Endothelial cell of umbilical vein (primary cell): ENCODE data around the gene DAP. TPM values are rescaled to one million over a fixed set of nuclear protein-coding genes. Genes with fewer than 3 reads are reported as not detected.

Experiments used
- BruUV-seq: library from RNA; stranded (reverse); fragments of 400-500 nt; replicated peaks from 2 replicates; lab custom pipeline; 2021; lab: Mats Ljungman, UMichigan
- CTCF ChIA-PET: fragments of 300-600, 350-600 bp; sonication (Branson Sonifier 250); formaldehyde crosslinking; loops from one replicate; lab custom pipeline; 2021; ENCODE audit warnings: antibody characterized with exemption, inconsistent platforms; lab: Charles Lee
- POLR2A ChIA-PET: fragments of 300-600, 350-600 bp; sonication (Branson Sonifier 250); formaldehyde crosslinking; loops from one replicate; lab custom pipeline; 2021; ENCODE audit warnings: antibody characterized with exemption, inconsistent platforms; lab: Charles Lee
- DNase-seq: peaks from one replicate; pipeline ENCODE4 v3.0.0-alpha.2; 2011; ENCODE audit warnings: low read depth, low spot score
- FAIRE-seq: peaks from 2 replicates; lab custom pipeline; 2011; peaks lifted over from hg19 to GRCh38; lab: Jason Lieb, UNC
- H2AFZ ChIP-seq: 2 replicates; pipeline ENCODE4 v1.6.0; 2012; ENCODE audit warnings: low read depth, low read length, control low read depth, inconsistent platforms
- H3K27ac ChIP-seq: 2 replicates; pipeline ENCODE4 v1.5.1; 2011; ENCODE audit warnings: low read depth, mild to moderate bottlenecking, control low read depth, low read length, moderate library complexity; ENCODE audit not compliant: insufficient read depth
- H3K27me3 ChIP-seq, 2 experiments: 2 replicates each; pipeline versions ENCODE4 v1.6.0 to v1.6.1; 2011; ENCODE audit warnings: low read length in 2 of 2, mixed read lengths in 1 of 2; ENCODE audit not compliant: control insufficient read depth in 2 of 2, insufficient read depth in 2 of 2
- H3K36me3 ChIP-seq, 2 experiments: 2 replicates in 1 of 2; 3 replicates in 1 of 2; pipeline ENCODE4 v1.5.1; 2011; ENCODE audit warnings: low read length in 2 of 2, mild to moderate bottlenecking in 1 of 2, moderate library complexity in 1 of 2; ENCODE audit not compliant: control insufficient read depth in 2 of 2, insufficient read depth in 2 of 2; ENCODE audit errors: extremely low read depth in 1 of 2
- H3K4me1 ChIP-seq: 3 replicates; pipeline ENCODE4 v1.5.1; 2011; ENCODE audit warnings: mild to moderate bottlenecking, low read length; ENCODE audit not compliant: control insufficient read depth, insufficient read depth; ENCODE audit errors: extremely low read depth
- H3K4me2 ChIP-seq: 2 replicates; pipeline ENCODE4 v1.6.1; 2011; ENCODE audit warnings: low read length, control low read depth, mixed read lengths; ENCODE audit not compliant: insufficient read depth
- H3K4me3 ChIP-seq, 3 experiments: fragments of 200-600 bp in 1 of 3; sonication (generic), shearing (Covaris generic) in 1 of 3; replicated peaks in 1 of 3; 2 replicates each; pipeline ENCODE4 v1.5.1; 2011 to 2016; ENCODE audit warnings: control low read depth in 3 of 3, low read length in 3 of 3, mild to moderate bottlenecking in 2 of 3, inconsistent platforms in 1 of 3, low read depth in 1 of 3, moderate library complexity in 1 of 3; ENCODE audit not compliant: insufficient read depth in 1 of 3
- H3K79me2 ChIP-seq: 2 replicates; pipeline ENCODE4 v1.6.0; 2012; ENCODE audit warnings: low read length, inconsistent platforms; ENCODE audit not compliant: control insufficient read depth, insufficient read depth
- H3K9ac ChIP-seq: replicated peaks from 2 replicates; pipeline ENCODE3; 2011; ENCODE audit warnings: low read length, control low read depth; ENCODE audit not compliant: insufficient read depth; ENCODE audit errors: extremely low read depth
- H3K9me1 ChIP-seq: replicated peaks from 3 replicates; pipeline ENCODE4 v1.6.0; 2011; ENCODE audit warnings: mild to moderate bottlenecking, low read length; ENCODE audit not compliant: control insufficient read depth, insufficient read depth; ENCODE audit errors: extremely low read depth
- H3K9me3 ChIP-seq: replicated peaks from 2 replicates; pipeline ENCODE4 v1.5.1; 2012; ENCODE audit warnings: low read length, inconsistent platforms; ENCODE audit not compliant: control insufficient read depth, insufficient read depth
- H4K20me1 ChIP-seq: replicated peaks from 2 replicates; pipeline ENCODE3; 2011; ENCODE audit warnings: mild to moderate bottlenecking, low read length; ENCODE audit not compliant: control insufficient read depth, insufficient read depth; ENCODE audit errors: extremely low read depth
- CTCF ChIP-seq, 2 donors: IDR thresholded peaks; 1 replicate in 1 of 2; 2 replicates in 1 of 2; pipeline ENCODE4 v1.5.1; 2011; ENCODE audit warnings: low read length in 2 of 2, mild to moderate bottlenecking in 2 of 2, moderate library complexity in 2 of 2, control low read depth in 1 of 2, inconsistent platforms in 1 of 2, low read depth in 1 of 2; ENCODE audit not compliant: insufficient read depth in 1 of 2; ENCODE audit errors: extremely low read depth in 1 of 2
- EZH2 ChIP-seq: IDR thresholded peaks from 2 replicates; pipeline ENCODE4 v1.6.1; 2012; ENCODE audit warnings: borderline replicate concordance, low read depth, mild to moderate bottlenecking, moderate library complexity, low read length, inconsistent platforms; ENCODE audit not compliant: severe bottlenecking
- FOS ChIP-seq: IDR thresholded peaks from 2 replicates; pipeline ENCODE4 v1.6.1; 2011; ENCODE audit warnings: mild to moderate bottlenecking, low read length, moderate library complexity, borderline replicate concordance; ENCODE audit not compliant: insufficient read depth
- GATA2 ChIP-seq: IDR thresholded peaks from 2 replicates; pipeline ENCODE4 v1.7.0; 2011; ENCODE audit warnings: low read depth, mild to moderate bottlenecking, moderate library complexity, mixed read lengths, low read length; ENCODE audit not compliant: insufficient read length, insufficient read depth
- JUN ChIP-seq: IDR thresholded peaks from 2 replicates; pipeline ENCODE4 v1.6.1; 2011; ENCODE audit warnings: borderline replicate concordance, low read depth; ENCODE audit not compliant: insufficient read length, insufficient read depth
- MAX ChIP-seq: IDR thresholded peaks from 2 replicates; pipeline ENCODE4 v1.6.1; 2011; ENCODE audit not compliant: insufficient read depth, insufficient read length
- MYC ChIP-seq: IDR thresholded peaks from one replicate; pipeline ENCODE4 v1.6.1; 2011; ENCODE audit warnings: mild to moderate bottlenecking, low read depth, low read length
- POLR2A ChIP-seq: IDR thresholded peaks from 2 replicates; pipeline ENCODE4 v1.6.1; 2012; ENCODE audit warnings: low read depth, mild to moderate bottlenecking, control low read depth, low read length
- POLR2AphosphoS5 ChIP-seq: IDR thresholded peaks from 2 replicates; pipeline ENCODE4 v1.6.1; 2012; ENCODE audit warnings: low read depth, mild to moderate bottlenecking, control low read depth, low read length, moderate library complexity; ENCODE audit not compliant: insufficient read depth
- dilution Hi-C: fragments of 300-500 bp; cut with MboI; formaldehyde crosslinking; loops from one replicate; pipeline ENCODE4 v1.15.0; 2019; ENCODE audit warnings: low sequenced_read_pairs; ENCODE audit not compliant: extremely low pct_ligation_motif_present
- intact Hi-C: fragments of 100-400 bp; cut with micrococcal nuclease; formaldehyde crosslinking; loops from one replicate; pipeline ENCODE4 v1.10.0; 2022
- polyA plus RNA-seq, 4 experiments: library from polyadenylated mRNA; depleted of rRNA in 3 of 4; stranded (reverse) in 3 of 4; unstranded in 1 of 4; fragments of >200 nt; gene quantifications; 2 replicates each; pipeline versions ENCODE4 v1.2.1 to v1.2.3, GENCODE V29; 2011 to 2012; ENCODE audit warnings: missing spikeins in 1 of 4
- total RNA-seq: library from RNA; stranded (reverse); gene quantifications from 2 replicates; pipeline ENCODE4 v1.2.3, GENCODE V29; 2021

The DAP gene
- total and polyA plus RNA-seq, 2 donors (not counting 3 experiments of a cell fraction or from before 2014, with no cell fraction given) = 79.8 to 188 TPM

GRCh38 chr5:10808347-10809226, 47.6 kb upstream of the DAP start:
- dilution Hi-C loops (no loop called here), intact Hi-C loops (no loop called here)
- BruUV-seq = no TSS peak
- ChIA-PET POLR2A (no interaction called here), CTCF (interaction anchor here (1.0 to 1.5 kb wide), 2 partner anchors 11 to 33 kb away, joined by 3 read pairs; no protein-coding TSS in a partner anchor)
- no peaks in the 10 kb centered on the region for H3K36me3 ChIP-seq
- no peaks in the 10 kb centered on the region for H3K9me1 ChIP-seq
- H3K27me3 ChIP-seq = peaks cover 2% of the 10 kb centered on the region in 2 experiments
- DNase-seq = no peak
- no peaks in the 10 kb centered on the region for H3K79me2 ChIP-seq
- H3K9ac ChIP-seq = no peak overlapping the region
- H3K4me3 ChIP-seq = no peak overlapping the region
- no peak for FAIRE-seq
- no peaks in the 10 kb centered on the region for H3K9me3 ChIP-seq
- H3K4me2 ChIP-seq = no peak overlapping the region
- no peak overlapping the region for H3K27ac ChIP-seq
- H2AFZ ChIP-seq = no peak overlapping the region
- no peaks in the 10 kb centered on the region for H3K4me1 ChIP-seq
- no peaks in the 10 kb centered on the region for H4K20me1 ChIP-seq
- no peak for TF ChIP-seq POLR2AphosphoS5
- no peak for TF ChIP-seq CTCF (IDR thresholded peaks at IDR 0.05; ENCODE audit: extremely low read depth in 1 of 2, insufficient read depth in 1 of 2, low read depth in 1 of 2, low read length in 2 of 2)
- TF ChIP-seq MAX = no peak
- TF ChIP-seq MYC = no peak
- TF ChIP-seq POLR2A = no peak
- TF ChIP-seq JUN = no peak
- TF ChIP-seq FOS = no peak
- no peak for TF ChIP-seq EZH2
- no peak for TF ChIP-seq GATA2
